ENCODE results near the gene EIF3L.
A peak's percentile ranks its signal among the peaks of the same experiment; 100 is the strongest.

The EIF3L gene

GRCh38 chr22:37906364-37907008 lies 57.3 kb downstream of the EIF3L start:
- DNase-seq: peak; percentile 47 to 75 (median 48)

GRCh38 chr22:37907036-37907954 lies 58.1 kb downstream of the EIF3L start:
- DNase-seq: peak in 1 of 3 donors; percentile 30

DNA sequence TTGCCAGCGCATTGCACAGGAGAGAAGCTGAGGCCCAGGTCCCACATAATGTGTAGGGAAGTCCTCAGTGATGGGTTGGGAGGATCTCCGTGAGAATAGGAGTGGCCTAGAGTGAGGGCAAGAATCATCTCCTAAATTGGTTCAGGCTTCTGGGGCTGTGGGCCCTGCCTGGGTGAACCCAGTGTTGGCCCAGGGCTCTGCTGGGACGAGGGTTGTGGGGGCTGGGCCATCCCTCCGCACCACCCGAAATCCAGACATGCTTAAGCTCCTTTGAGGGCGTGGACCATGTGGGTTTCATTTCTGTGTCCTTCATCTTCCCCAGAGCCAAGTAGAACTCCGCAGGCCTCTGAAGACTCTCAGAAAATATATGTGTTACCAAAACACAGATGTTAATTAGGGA lies 60.5 kb downstream of the EIF3L start:
- DNase-seq: no peak

DNA sequence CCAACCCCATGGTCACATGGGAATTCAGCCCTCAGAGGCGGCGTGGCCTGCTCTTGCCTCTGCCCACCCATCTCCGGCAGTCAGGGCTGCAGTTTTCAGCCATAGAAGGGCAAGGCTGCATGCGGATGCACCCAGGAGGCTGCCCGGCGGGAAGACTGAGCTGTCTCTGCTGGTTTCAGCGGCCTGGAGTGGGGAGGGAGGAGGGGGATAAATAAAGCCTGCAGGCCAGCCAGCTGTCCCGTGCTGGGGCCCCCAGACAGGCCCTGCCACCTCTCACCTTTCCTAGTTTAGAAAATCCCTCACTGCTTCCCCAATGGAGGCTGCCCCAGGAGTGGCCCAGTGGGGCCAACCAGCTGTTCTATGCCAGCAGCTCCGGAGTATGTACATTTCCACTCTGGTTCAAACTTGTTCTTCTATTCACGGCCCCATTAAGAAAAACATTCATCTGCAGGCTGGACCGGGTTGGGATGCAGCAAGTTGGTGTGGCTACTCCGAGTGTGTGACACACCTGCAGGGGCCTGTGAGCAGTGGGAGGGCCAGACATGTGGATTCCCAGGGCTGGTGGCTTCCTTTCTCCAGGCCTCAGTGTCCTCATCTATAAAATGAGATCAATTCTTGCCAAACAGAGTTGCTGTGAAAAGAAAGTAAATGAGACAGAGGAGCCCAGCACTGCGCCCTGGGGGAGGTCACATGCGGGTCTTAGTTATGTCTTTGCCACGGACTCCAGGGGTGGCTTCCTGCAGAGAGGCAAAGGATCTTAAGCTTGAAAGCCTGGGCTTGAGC lies 61.9 kb downstream of the EIF3L start:
- no peak for DNase-seq

DNA sequence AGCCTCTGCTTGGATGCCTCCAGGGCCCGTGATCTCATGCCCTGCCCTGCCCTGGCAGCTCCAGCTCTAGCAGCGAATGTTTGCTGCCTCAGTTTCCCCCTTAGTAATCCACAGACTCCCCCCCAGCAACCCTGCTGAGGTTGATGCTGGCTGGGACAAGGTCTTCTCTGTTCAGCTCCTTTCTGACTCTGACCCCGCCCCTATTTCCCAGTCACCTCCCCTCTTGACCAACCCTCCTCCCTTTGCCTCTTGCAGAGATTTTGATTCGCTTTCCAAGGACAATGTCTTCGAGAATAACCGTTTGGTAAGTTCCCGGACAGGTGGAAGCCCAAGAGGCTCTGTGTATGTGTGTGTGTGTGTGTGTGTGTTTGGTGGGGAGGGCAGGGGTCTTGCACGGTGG lies 62.5 kb downstream of the EIF3L start:
- DNase-seq: no peak

DNA sequence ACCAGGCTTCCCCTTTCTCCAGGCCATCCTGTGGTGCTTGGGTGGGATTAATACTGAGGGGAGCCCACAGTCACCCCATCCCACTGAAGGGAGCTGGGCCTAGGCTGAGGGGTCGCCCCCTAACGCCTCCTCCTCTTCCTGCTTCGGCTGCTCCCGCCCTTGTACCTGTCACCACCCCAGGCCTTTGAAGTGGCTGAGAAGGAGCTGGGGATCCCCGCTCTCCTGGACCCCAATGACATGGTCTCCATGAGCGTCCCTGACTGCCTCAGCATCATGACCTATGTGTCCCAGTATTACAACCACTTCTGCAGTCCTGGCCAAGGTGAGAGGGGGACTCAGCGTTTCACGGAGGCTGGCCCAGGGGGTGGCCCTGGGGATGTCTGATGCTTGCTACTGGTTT lies 63.0 kb downstream of the EIF3L start:
- DNase-seq: no peak

- DNase-seq: peak; percentile 69 to 78 (median 72)
Measured at GRCh38 chr22:37913233-37913721, 64.1 kb downstream of the EIF3L start.

DNA sequence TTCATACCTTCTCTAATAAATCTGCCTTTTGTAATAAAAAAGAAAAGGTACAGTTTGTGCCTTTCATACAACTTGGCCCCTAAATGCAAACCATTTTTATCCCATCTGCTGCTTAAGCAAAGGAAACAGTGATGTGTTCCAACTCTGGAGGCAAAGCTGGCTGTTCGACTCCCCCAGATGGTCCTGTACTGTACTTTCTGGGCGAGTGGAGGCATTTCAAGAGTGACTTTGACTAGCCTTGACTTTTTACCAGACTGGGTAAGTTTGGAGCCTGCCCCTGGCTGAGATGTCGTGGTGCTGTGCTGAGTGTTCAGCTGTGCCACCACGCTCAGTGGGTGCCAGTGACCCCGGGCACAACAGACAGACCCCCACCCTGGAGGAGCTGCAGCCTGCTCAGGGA lies 67.1 kb downstream of the EIF3L start:
- no peak for DNase-seq

DNA sequence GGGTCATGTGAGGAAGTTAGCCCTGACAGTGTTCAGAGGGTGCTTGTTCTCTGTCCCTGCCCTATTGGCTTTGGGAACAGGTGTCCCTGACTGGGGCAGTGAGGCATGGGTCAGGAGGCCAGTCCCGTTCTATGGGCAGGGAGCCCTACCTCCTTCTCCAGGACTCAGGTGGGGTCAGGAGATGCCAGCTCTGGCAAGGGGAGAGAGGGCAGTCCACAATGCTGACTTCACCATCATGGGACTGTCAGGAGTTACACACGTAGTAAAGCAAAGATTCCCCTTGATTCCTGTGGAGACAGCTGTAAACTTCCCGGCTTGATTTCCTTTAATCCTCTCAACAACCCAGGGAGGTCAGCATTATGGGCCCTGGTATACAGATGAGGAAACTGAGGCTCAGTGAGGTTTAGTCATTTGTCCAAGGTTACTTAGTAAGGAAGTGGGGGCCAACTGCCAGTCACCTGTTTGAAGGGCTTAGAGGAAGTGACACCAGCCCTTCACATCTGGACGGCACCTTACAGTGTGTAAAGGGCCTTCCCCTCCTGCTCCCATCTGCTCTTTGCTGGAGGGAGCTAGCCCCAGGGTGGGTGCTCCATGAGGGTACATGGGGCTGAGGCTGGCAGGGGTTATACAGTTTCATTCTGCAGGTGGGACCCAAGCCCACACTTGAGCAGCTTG lies 68.8 kb downstream of the EIF3L start:
- DNase-seq: peak in 1 of 3 donors; percentile 40

- no peak for DNase-seq
Measured at GRCh38 chr22:37918580-37919270, 69.5 kb downstream of the EIF3L start.

GRCh38 chr22:37920126-37920525 lies 70.9 kb downstream of the EIF3L start:
- peak; percentile 58 to 69 (median 60) for DNase-seq

DNA sequence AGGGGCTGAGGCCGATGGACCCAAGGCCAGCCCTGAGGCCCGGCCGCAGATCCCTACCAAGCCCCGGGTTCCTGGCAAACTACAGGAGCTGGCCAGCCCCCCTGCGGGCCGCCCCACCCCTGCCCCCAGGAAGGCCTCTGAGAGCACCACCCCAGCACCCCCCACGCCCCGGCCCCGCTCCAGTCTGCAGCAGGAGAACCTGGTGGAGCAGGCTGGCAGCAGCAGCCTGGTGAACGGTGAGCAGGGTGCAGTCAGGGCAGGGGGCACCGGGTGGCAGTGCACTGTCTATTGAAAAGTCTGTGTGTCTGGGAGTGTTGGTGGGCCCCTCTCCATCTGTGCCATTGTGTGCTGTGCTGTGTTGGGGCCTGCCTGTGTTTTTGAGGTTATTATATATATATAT lies 73.0 kb downstream of the EIF3L start:
- DNase-seq: no peak

- no peak for DNase-seq
Measured at GRCh38 chr22:37923927-37924326, 74.7 kb downstream of the EIF3L start.

GRCh38 chr22:37924386-37925065 lies 75.3 kb downstream of the EIF3L start:
- DNase-seq: no peak

DNA sequence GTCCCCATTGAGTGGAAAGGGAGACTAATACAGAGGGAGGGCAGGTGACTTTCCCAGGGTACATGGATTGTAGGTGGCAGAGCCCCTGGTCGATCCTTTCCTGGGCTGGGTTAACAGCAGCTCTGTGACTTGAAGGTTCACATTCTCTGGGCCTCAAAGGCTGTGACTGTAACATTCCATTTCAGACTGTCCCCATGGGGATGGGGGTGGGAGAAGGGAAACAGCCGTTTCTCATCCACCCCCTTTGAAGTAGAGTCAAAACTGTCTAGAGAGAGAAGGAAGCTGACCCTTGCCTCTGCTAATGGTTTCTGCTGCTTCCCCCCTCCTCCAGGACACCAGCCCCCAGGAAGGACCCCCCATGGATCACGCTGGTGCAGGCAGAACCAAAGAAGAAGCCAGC lies 76.1 kb downstream of the EIF3L start:
- DNase-seq: no peak

- no peak for DNase-seq
Measured at GRCh38 chr22:37925767-37926166, 76.5 kb downstream of the EIF3L start.

GRCh38 chr22:37926358-37926757 lies 77.1 kb downstream of the EIF3L start:
- no peak for DNase-seq

GRCh38 chr22:37926771-37927636 lies 77.8 kb downstream of the EIF3L start:
- no peak for DNase-seq

DNA sequence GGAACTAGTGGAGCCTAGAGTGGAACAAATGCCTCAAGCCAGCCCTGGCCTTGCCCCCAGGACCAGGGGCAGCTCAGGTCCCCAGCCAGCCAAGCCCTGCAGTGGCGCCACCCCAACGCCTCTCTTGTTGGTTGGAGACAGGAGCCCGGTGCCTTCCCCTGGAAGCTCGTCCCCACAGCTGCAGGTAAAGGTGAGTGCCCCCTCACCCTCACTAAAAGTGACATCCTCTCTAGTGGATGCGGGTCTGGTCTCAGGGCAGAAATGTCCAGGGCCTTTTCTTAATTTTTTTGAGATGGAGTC lies 78.4 kb downstream of the EIF3L start:
- no peak for DNase-seq

DNA sequence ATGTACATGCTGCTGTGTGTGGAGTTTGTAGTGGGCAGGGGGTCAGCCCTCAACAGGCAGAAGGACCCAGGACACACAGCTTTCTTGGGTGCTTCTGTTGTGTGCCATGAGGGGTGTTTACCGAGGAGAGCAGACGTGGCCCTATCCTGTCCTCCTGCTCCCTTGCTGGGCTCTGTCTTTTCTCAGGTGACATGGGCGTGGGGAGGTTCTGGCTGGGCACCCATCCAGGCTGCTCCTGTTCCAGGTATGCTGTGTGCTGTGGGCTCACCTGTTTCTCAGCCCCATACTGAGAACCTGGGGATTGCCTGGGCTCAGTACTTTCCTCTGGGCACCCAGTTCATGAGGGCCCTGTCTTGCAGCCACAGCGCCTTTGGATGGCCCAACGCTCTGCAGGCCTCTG lies 80.2 kb downstream of the EIF3L start:
- no peak for DNase-seq

Measured in suppressor macrophage treated with lipopolysaccharide for 1 hour (primary cell).